Measurements from ENCODE around the gene PAIP1.
"Not testable (repeated sequence)": the region's sequence is repeated elsewhere in the genome, so short reads cannot be mapped to it uniquely, and the experiment has no call there.

PAIP1 gene

DNA sequence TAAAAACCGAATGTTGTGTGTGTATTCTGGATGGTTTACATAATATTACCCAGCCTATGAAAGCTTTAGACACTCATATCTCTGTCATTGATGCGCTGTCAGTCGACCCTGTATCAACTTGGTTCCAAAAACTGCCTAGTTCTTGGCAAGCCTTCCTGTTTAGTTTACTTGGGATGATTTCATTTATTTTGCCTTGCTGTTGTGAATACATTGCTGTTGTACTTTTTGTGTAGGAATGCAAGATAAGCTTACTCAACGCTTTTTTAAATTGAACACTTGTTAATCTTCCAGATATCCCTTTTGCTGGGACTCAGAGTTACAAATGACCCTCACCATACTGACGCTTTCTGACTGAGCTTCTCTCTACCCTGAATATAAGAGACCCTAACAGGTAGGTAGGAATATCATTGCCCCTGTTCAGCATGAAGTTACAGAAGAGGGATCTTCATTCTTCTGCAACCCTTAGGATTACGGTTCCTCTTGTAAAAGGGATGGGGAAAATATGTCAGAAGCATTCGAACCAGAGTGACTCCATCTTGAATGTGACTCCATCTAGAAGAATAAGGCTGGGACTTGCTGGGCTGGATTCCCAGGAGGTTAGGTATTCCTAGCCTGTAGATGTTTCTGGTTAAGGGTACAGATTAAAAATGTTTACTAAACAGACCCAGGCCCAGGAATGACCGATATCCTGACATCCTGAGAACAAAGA lies 13.7 kb upstream of the PAIP1 start:
- no peak for DNase-seq

DNA sequence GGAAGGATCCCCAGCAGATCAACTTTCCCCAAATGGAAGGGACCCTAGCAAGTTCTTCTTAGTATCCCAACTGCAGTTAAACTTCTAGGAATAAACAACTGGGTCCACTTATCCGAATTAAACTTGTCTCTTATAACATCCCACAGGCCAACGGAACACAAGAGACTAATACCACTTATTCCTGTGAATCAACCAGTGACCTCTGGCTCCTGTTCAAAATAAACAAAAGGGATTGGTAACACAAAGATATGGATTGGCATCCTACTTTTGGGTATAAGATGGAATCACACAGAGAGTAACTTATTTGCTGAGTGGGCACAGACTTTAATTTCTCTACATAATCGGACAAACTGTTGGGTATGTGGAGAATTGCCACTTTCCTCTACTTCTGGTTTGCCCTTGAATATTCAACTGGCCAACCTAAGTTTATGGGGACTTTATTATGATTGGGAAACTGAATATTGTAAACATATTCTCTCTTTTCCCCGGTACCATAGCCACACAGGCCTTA lies 12.4 kb upstream of the PAIP1 start:
- DNase-seq = no peak

DNA sequence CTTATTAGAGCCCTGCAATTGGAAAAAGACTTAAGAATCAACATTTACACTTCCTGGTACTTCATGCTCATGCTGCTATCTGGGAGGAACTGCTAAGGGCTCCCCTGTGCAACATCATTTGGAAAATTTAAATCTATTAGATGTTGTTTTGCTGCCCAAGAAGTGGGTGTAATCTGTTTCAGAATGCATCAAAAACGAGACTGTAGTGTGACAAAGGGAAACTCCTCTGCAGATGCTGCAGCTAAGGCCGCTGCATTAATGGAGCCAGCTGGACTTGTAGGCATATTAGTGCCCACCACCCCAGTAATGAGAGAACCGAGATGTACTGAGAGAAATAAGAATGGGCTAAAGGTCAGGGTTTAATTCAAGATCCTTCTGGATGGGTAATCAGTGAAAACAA lies 11.1 kb upstream of the PAIP1 start:
- DNase-seq = no peak

DNA sequence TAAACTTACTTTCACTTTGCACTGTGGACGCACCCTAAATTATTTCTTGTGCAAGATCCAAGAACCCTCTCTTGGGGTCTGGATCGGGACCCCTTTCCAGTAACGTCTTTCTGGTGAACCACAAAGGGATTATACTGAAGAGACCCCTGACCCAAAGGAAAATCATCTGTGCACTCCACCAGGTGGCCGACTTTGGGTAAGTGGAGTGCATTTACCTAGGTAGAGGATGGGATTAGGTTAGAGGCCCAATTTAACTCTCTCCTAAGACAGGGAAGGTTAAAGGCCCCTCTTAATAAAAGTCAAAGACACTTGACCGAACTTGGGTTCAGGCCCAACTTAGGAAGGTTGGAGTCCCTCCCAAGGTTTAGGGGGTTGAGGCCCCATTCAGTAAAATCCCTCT lies 8.2 kb upstream of the PAIP1 start:
- DNase-seq = no peak

DNA sequence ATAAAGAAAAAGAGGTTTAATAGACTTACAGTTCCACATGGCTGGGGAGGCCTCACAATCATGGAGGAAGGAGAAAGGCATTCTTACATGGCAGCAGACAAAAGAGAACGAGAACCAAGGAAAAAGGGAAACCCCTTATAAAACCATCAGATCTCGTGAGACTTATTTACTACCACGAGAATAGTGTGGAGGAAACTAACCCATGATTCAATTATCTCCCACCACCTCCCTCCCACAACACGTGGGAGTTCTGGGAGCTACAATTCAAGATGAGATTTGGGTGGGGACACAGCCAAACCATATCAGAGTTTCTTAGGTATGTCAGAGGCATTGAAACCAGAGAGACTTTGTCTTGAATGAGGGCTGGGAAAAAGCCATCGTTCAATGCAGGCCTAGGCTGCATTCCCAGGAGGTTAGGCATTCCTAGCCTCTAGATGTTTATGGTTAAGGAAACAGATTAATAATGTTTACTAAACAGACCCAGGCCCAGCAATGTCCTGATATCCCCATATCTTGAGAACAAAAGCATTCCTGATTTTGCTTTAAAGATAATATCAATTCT lies 7.5 kb upstream of the PAIP1 start:
- no peak for DNase-seq

DNA sequence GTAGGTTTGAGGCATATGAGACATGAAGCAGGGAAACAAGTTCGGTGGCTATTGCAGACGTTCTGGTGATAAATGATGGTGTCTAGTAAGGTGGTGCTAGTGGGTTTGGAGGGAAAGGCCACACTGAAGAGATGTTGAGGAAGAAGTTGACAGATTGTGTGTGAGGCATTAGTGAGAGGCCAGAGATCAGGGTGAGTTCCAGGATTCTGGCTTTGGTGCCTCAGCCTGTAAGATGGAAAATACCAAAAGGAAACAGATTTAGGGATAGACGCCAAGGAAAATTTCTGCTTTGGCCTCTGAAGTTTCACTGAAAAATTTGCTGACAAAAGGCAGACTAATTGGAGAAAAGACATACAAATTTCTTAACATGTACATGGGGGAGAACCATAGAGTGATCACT lies 6.4 kb upstream of the PAIP1 start:
- no peak for DNase-seq

DNA sequence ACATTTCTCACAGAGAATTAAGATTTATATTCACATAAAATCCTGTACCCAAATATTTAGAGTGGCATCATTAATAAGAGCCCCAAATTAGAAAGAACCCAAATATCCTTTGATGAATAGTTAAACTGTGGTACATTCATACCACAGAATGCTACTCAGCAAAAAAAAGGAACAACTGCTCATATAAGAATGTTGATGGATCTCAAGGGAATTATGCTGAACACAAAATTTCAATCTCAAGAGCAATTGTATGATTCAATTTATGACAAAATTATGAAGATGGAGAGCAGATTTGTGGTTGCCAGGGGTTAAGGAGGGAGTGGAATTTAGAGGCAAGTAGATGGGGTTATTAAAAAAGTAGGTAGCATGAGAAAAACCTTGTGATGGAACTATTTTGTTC lies 4.5 kb upstream of the PAIP1 start:
- no peak for DNase-seq

DNA sequence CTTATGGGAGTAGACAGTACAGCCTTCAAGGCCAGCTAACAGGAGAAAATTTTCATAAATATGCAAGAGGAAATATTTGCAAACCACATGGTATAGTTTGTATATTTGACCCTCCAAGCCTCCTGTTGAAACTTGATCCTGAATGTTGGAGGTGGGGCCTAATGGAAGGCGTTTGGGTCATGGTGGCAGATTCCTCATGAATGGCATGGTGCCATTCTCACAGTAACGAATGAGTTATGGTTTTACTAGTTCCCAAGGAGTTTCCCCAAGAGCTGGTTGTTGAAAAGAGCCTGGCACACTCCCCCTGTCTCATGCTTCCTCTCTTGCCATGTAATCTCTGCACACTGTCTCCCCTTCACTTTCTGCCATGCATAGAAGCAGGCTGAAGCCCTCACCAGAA lies 3.3 kb upstream of the PAIP1 start:
- DNase-seq = no peak

DNA sequence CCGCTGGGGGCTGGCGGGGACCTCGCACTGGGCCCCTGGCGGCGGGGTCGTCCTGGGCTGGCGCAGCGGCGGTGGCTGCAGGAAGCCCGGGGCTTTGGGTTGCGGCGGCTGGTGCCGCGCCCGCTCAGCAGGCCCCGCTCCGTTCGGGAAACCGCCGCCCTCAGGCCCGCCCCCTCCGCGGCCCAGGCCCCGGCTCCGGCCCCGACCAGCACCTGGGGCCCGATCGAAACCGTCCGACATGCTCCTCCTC lies 345 bp downstream of the PAIP1 start:
- not testable (repeated sequence) for DNase-seq

DNA sequence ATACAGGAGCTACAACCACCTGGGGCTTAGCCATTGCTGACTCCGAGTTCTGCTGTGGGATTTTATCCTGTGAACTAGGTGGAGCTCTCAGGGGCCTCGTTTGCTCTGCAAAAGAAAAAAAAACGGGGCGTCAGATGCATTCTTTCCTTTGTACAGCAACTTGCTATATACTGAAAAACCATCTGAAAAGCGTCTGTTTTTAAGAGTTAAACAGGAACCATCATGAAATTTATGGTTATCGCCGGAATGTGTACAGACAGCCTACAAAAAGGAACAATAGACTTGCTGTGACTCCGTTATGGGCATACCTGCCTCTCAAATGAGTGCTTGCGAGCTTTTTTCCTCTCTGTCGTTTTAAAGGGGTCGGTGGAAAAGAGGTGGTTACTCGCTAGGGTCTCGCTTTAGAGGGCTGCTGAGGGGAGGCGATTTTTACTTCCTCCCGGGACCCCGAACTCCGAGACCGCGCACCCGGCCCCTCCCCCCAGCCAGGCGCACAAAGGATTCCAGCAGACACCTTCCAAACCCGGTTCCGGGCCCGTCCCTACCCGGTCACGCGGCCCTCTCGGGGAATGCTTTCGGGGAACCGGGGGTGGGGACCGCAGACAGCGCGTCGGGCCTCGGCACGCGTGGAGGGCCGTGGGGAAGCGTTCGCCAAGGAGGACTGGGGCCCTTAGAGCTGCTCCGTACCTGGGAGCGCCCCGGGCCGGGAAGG lies 826 bp downstream of the PAIP1 start:
- no peak for DNase-seq

DNA sequence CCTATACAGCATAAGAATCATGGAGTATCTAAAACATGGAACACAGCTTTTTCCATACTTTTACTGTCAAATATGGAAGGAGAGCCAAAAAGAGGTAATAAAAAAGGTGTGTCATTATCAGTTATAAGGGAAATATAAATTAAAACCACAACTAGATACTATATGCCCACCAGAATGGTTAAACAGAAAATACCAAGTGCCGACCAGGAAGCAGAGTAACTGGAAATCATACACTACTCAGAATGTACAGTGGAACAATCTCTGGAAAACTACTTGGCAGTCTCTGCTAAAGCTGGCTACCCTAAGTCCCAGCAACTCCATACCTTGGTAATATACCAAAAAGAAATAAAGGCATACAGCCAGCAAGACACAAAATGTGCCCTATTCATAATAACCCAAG lies 2.4 kb downstream of the PAIP1 start:
- no peak for DNase-seq

DNA sequence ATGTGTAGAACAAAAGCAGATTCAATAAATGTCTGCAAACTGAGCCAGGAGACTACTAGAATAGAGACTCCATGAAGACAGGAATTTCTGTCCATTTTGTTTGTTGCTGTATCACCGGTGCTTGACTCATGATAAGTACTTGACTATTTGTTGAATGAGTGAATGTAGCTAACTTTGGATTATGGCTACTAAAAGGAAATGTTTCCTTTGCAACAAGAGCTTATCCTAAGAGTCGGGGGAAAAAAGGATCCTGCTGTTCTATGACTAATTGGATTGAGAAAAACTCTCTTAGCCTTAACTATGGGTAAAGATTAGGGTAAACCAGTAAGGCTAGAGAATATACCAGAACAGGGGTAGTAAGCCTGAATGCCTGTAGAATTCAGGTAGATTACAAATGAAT lies 3.5 kb downstream of the PAIP1 start:
- DNase-seq = no peak

DNA sequence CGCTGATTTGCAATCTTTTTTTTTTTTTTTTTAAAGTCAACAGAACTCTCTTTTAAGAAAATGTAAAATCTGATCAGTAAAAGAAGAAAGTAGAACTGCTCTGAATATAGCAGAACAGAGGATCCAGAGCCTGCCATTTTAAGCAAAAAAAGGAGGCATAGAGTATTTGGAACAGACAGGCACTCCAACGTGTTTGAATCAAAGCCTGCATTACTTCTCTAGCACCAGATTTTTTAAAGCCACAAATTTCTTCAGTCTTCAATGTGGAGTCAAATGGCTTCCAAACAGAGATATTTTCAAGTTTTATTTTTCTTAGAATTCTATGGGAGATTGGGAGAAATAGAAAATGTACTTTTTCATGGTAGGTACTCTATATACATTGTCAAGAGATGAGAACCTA lies 5.1 kb downstream of the PAIP1 start:
- no peak for DNase-seq

DNA sequence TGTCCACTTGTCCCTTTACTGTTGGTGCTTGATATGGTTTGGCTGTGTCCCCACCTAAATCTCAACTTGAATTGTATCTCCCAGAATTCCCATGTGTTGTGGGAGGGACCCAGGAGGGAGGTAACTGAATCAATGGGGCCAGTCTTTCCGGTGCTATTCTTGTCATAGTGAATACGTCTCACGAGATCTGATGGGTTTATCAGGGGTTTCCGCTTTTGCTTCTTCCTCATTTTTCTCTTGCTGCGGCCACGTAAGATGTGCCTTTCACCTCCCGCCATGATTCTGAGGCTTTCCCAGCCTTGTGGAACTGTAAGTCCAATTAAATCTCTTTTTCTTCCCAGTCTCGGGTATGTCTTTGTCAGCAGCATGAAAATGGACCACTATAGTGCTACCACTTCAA lies 7.6 kb downstream of the PAIP1 start:
- DNase-seq = not testable (repeated sequence)

DNA sequence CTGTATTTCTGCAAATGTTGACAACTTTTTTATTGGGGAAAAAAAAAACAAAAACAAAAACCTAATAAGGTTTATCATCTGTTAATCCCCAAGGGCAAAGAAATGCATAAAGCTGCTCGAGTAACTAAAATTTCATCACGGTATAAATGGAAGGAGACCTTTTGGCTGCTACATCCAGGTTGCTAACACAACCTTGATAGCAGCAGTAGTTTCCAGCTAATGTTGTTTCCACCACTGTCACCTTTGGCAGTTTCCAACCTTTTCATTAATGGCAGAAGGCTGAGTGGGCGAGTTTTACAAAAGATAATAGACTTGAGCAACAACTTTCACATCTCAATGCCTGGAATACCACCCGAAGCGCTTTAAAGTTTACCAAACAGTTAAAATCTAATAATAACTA lies 8.5 kb downstream of the PAIP1 start:
- no peak for DNase-seq

DNA sequence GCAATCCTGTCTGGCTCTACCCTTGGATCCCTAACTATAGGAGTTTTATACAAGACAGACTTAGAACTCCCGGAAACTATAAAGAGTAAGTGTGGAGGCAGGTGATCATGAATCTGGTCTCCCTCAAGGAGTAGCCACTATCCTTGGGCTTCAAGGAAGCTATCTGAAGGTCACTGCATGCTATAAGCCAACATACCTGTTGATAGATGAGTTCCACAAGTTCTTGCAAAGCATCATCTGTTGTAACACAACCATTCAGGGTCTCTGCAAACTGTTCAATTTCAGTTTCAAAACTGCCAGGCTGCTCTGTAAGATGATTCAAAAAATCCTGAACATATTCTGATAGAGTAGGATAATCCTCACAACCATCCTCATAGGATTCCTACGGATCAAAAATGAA lies 9.3 kb downstream of the PAIP1 start:
- no peak for DNase-seq

DNA sequence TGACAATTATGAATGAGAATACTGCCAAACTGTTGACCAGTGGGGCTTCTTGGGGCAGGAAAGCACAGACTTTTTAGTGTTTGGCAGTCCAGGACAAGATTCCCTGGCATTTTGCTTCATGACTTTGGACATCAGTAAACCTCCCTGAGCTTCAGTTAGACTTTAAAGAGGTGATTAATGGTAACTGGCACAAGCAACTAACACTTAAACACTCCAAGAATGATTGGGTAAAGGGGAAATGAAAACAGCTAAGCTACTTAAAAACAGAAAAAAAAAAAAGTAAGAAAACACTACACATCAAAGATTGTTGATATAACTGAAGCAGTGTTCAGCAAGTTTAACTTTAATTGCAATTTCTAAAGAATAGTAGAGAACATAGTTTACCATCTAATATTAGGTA lies 13.4 kb downstream of the PAIP1 start:
- no peak for DNase-seq

DNA sequence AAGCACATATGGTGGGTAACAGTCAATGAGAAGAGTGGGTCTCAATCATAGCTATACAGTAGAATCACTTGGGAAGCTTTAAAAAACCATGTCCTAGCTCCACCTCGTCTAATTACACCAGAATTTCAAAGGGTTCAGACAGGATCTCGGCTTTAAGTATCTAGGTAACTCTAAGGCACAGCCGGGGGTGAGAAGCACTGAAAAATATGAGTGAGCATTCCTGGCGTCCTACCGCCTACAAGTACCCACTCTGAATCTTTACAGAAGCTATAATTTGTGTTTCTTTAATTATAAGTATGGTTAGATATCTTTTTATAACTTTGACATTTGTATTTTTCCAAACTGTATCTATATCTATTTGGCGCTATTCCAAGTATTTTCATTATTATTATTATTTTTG lies 16.1 kb downstream of the PAIP1 start:
- DNase-seq = no peak

DNA sequence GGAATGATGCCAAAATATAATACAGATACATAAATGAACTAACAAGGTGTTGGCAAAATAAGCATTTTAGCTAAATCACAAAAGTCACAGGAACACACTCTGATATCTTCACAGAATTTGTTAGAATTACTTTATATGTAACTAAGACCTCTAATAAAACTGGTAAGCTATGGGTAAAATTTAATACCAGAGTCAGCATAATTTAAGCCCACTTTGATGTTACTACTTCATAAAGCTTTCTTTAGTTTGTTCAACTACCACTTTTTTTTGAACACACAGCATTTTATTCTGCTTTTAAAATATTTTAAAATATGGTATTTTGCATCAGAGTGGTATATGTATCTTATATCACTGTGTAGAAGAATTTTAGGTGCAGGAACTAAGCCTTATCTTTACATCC lies 19.9 kb downstream of the PAIP1 start:
- no peak for DNase-seq

DNA sequence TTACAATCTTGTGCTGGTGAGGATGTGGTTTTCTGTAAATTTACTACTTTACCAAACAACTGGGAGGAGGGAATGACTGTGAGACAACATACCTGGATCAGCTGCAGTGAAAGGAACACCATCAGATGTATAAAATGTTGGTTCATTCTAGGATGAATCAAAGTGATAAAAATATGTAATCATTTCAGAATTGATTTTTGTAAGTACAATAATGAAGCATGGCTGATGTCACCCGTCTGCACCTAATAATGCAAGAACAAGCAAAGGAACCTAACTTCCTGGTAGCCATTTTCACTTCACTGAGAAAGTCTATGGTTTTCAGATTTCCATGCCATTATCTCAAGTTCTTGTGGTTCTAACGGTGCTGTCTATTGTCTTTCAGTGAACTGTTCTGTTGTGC lies 23.2 kb downstream of the PAIP1 start:
- DNase-seq = no peak

DNA sequence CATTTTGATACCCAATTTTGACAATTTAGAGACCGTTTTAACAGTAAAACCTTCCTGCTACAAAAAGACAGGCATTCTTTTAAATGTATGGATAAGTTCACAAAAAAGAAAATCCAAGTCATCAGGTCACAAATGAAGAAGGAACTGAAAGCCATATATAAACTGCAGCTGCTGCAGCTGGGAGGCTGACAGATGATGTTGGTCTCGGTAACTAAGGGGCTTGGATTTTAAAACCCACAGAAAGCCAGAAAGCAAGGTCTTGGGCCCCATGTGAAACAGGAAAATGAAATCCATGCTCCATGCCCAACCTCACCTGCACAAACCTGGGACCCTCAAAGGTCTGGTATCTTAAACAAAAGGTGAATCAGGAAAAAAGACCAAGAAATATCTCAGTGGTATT lies 26.2 kb downstream of the PAIP1 start:
- no peak for DNase-seq

DNA sequence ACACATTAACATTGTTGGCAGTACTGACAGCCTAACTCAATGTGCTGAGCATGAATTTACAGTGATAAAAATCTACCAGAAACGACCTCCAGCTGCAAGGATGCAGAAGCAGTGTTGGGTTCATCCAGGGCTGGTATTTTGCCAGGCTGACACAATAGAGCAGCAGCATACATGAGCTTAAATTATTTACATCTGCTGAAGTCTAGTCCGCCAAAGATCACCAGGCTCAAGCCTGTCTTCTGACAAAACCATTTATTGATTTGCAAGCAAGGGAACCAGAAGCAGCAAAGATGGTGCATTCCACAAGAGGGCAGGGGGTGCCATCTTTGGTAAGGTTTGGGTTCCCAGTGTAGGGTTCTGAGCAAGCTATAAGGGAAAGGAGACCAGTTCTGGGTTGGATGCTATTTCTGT lies 33.2 kb downstream of the PAIP1 start:
- DNase-seq = no peak

DNA sequence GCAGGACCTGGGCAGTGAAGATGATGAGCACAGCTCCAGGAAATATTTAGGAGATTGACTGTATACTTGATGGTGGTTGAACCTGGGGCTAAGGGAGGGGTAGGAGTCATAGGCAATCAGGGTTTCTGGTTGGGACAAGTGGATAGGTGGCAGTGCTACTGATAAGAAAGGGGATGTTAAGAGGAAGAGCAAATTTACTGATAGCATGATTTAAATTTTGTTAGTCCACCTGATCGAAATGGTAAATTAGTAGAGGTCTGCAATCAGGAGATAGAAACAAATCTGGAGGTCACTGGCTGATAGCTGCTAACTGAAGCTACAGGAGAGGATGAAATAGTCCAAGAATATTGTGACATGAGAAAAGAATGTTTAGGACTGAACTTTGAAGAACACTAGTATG lies 36.3 kb downstream of the PAIP1 start:
- no peak for DNase-seq

DNA sequence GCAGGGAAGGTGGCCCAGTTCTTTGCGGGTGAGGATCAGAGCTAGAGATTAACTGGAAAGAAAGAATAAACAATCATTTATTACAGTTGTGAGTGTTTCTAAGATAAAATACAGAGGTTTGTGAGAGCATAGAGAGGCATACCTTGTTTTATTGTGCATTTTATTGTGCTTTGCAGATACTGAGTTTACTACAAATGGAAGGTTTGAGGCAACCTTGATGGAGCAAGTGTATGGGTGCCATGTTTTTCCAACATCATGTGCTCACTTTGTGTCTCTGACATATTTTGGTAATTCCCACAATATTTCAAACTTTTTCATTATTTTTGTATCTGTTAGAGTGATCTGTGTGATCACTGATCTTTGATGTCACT lies 41.2 kb downstream of the PAIP1 start:
- no peak for DNase-seq
